CD4-positive, alpha-beta T cell (primary cell): ENCODE results near the gene TRIM33. TPM values are rescaled to one million over a fixed set of nuclear protein-coding genes. Genes with fewer than 3 reads are reported as not detected.

Experiments
- ATAC-seq: fragments of 200-7000 bp; cut with Tn5 transposase; one replicate; pipeline ENCODE4 v1.10.0; 2022; ENCODE audit warnings: mild to moderate bottlenecking; ENCODE audit not compliant: poor library complexity
- CTCF ChIA-PET: fragments of 350-600 bp; sonication (Branson Sonifier 250); formaldehyde crosslinking; loops from one replicate; lab custom pipeline; 2021; ENCODE audit warnings: antibody characterized with exemption, inconsistent platforms; lab: Charles Lee
- POLR2A ChIA-PET: fragments of 350-600 bp; sonication (Branson Sonifier 250); formaldehyde crosslinking; loops from one replicate; lab custom pipeline; 2021; ENCODE audit warnings: antibody characterized with exemption, inconsistent platforms; lab: Charles Lee
- DNase-seq, 14 experiments: peaks; one replicate each; pipeline ENCODE4 v3.0.0-alpha.2; 2013 to 2020; ENCODE audit warnings: mixed read lengths in 2 of 14
- H3K27ac ChIP-seq, 2 donors: one replicate each; pipeline versions ENCODE4 v1.5.1 to v1.7.0; 2013; ENCODE audit warnings: low read length in 2 of 2, low read depth in 1 of 2, mild to moderate bottlenecking in 1 of 2
- H3K27me3 ChIP-seq, 2 experiments: 1 replicate in 1 of 2; 2 replicates in 1 of 2; pipeline versions ENCODE4 v1.6.1 to v1.7.0; 2013; ENCODE audit warnings: low read length in 2 of 2, control low read depth in 1 of 2, mild to moderate bottlenecking in 1 of 2, moderate library complexity in 1 of 2; ENCODE audit not compliant: insufficient read depth in 2 of 2, control insufficient read depth in 1 of 2
- H3K36me3 ChIP-seq: one replicate; pipeline ENCODE4 v1.6.1; 2013; ENCODE audit warnings: low read length, control low read depth; ENCODE audit not compliant: insufficient read depth
- H3K4me1 ChIP-seq: one replicate; pipeline ENCODE4 v1.6.1; 2013; ENCODE audit warnings: low read length, control low read depth; ENCODE audit not compliant: insufficient read depth
- H3K4me3 ChIP-seq: one replicate; pipeline ENCODE4 v1.5.1; 2013; ENCODE audit warnings: mild to moderate bottlenecking, low read length, moderate library complexity
- H3K9me3 ChIP-seq, 2 experiments: 1 replicate in 1 of 2; 2 replicates in 1 of 2; pipeline versions ENCODE4 v1.6.1 to v1.7.0; 2013; ENCODE audit warnings: low read length in 2 of 2, mild to moderate bottlenecking in 2 of 2, control low read depth in 1 of 2, moderate library complexity in 1 of 2; ENCODE audit not compliant: control insufficient read depth in 1 of 2, insufficient read depth in 1 of 2
- H3K27ac Mint-ChIP-seq: one replicate; pipeline ENCODE4 v1.8.0; 2020; ENCODE audit warnings: mixed read lengths
- H3K27me3 Mint-ChIP-seq: one replicate; pipeline ENCODE4 v1.8.0; 2021; ENCODE audit warnings: mixed read lengths
- H3K36me3 Mint-ChIP-seq: one replicate; pipeline ENCODE4 v1.8.0; 2021; ENCODE audit warnings: low read depth, mixed read lengths
- H3K4me1 Mint-ChIP-seq: one replicate; pipeline ENCODE4 v1.8.0; 2021; ENCODE audit warnings: low read depth, mixed read lengths
- H3K4me3 Mint-ChIP-seq: one replicate; pipeline ENCODE4 v1.8.0; 2020; ENCODE audit warnings: mild to moderate bottlenecking, mixed read lengths
- H3K9me3 Mint-ChIP-seq: one replicate; pipeline ENCODE4 v1.8.0; 2020; ENCODE audit warnings: mixed read lengths
- CTCF ChIP-seq: fragments of 200-600 bp; IDR thresholded peaks from one replicate; pipeline ENCODE4 v1.8.0; 2022; ENCODE audit warnings: antibody characterized with exemption, mild to moderate bottlenecking
- intact Hi-C, 2 experiments: fragments of 100-400 bp; cut with DNase I in 1 of 2; cut with micrococcal nuclease in 1 of 2; formaldehyde crosslinking; loops; one replicate each; pipeline versions ENCODE4 v1.15.1 to v1.9.0; 2023 to 2025; cut with DNase I, micrococcal nuclease
- total RNA-seq, 174 experiments: library from RNA in 2 of 174; stranded (reverse) in 2 of 174; gene quantifications; one replicate each; pipeline ENCODE4 v1.2.3 and lab custom pipeline; 2021 to 2026

TRIM33 gene
- total RNA-seq, 2 experiments from 2014 or later, result 42.6 to 45.0 TPM

DNA sequence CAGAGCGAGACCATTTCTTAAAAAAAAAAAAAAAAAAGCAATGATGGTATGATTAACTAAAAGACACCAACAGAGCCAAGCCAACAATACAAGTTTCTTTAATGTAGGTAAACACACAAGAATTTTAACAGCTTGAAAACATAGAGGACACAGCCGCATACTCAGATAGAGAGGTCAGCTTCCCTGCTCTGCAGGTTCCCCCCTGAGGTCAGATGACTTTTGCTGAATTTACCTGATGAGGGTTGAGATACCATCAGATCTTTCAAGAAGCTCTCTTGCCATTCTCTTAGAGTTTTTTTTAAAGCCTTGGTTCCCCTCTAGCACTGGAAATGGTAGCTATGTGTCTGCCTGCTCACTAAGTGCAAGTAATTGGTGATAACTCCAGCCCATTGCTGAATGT is 39.3 kb upstream of the TRIM33 start:
- H3K4me1 ChIP-seq, result no peaks in the 10 kb centered on the region
- DNase-seq (no peak), ATAC-seq (no peak)
- Mint-ChIP-seq H3K9me3 (no peaks in the 10 kb centered on the region), H3K4me1 (no peaks in the 10 kb centered on the region), H3K4me3 (no peak overlapping the region), H3K36me3 (no peaks in the 10 kb centered on the region), H3K27me3 (peaks cover 4% of the 10 kb centered on the region), H3K27ac (no peak overlapping the region)
- no peaks in the 10 kb centered on the region for H3K36me3 ChIP-seq
- H3K27ac ChIP-seq, result no peak overlapping the region
- POLR2A ChIA-PET, result no interaction called here
- no peak overlapping the region for H3K4me3 ChIP-seq
- no peak for TF ChIP-seq CTCF
- H3K9me3 ChIP-seq, result no peaks in the 10 kb centered on the region
- intact Hi-C loops, result no loop called here
- CTCF ChIA-PET, result interaction anchor here (0.6 kb wide), 2 partner anchors 8 to 114 kb away, joined by 3 read pairs; no protein-coding TSS in a partner anchor
- H3K27me3 ChIP-seq, result no peaks in the 10 kb centered on the region

- Histone ChIP-seq H3K27me3 (no peaks in the 10 kb centered on the region), H3K9me3 (no peaks in the 10 kb centered on the region), H3K4me1 (no peaks in the 10 kb centered on the region), H3K4me3 (no peak overlapping the region), H3K27ac (no peak overlapping the region), H3K36me3 (no peaks in the 10 kb centered on the region)
- Mint-ChIP-seq H3K27ac (no peak overlapping the region), H3K4me1 (no peaks in the 10 kb centered on the region), H3K4me3 (no peak overlapping the region), H3K36me3 (no peaks in the 10 kb centered on the region), H3K27me3 (peaks cover 4% of the 10 kb centered on the region), H3K9me3 (no peaks in the 10 kb centered on the region)
- TF ChIP-seq CTCF, result no peak
- ChIA-PET CTCF (no interaction called here), POLR2A (no interaction called here)
- intact Hi-C loops, result no loop called here
- no peak for ATAC-seq
- DNase-seq, result no peak
These were observed 38.1 kb upstream of the TRIM33 start for GRCh38 chr1:114549137-114549536.

GRCh38 chr1:114547076-114547475 is 36.1 kb upstream of the TRIM33 start:
- Mint-ChIP-seq H3K27ac (no peak overlapping the region), H3K4me1 (no peaks in the 10 kb centered on the region), H3K9me3 (no peaks in the 10 kb centered on the region), H3K36me3 (no peaks in the 10 kb centered on the region), H3K27me3 (peaks cover 4% of the 10 kb centered on the region), H3K4me3 (no peak overlapping the region)
- Histone ChIP-seq H3K4me1 (no peaks in the 10 kb centered on the region), H3K27me3 (no peaks in the 10 kb centered on the region), H3K36me3 (no peaks in the 10 kb centered on the region), H3K4me3 (no peak overlapping the region), H3K27ac (no peak overlapping the region), H3K9me3 (no peaks in the 10 kb centered on the region)
- CTCF ChIA-PET, result no interaction called here
- TF ChIP-seq CTCF, result no peak
- intact Hi-C loops, result no loop called here
- POLR2A ChIA-PET, result no interaction called here
- ATAC-seq (no peak), DNase-seq (no peak)
